Activated CD8-positive, alpha-beta memory T cell treated with anti-CD3 and anti-CD28 coated beads, Interleukin-2, amount 50 U/mL, for 1 hour (primary cell): Measurements from ENCODE around the gene POLR2H.
"Not testable (repeated sequence)": the region's sequence is repeated elsewhere in the genome, so short reads cannot be mapped to it uniquely, and the experiment has no call there.

Experiments
- DNase-seq: peaks from one replicate; pipeline ENCODE4 v3.0.0-alpha.2; 2020; ENCODE audit errors: extremely low read depth

POLR2H gene

DNA sequence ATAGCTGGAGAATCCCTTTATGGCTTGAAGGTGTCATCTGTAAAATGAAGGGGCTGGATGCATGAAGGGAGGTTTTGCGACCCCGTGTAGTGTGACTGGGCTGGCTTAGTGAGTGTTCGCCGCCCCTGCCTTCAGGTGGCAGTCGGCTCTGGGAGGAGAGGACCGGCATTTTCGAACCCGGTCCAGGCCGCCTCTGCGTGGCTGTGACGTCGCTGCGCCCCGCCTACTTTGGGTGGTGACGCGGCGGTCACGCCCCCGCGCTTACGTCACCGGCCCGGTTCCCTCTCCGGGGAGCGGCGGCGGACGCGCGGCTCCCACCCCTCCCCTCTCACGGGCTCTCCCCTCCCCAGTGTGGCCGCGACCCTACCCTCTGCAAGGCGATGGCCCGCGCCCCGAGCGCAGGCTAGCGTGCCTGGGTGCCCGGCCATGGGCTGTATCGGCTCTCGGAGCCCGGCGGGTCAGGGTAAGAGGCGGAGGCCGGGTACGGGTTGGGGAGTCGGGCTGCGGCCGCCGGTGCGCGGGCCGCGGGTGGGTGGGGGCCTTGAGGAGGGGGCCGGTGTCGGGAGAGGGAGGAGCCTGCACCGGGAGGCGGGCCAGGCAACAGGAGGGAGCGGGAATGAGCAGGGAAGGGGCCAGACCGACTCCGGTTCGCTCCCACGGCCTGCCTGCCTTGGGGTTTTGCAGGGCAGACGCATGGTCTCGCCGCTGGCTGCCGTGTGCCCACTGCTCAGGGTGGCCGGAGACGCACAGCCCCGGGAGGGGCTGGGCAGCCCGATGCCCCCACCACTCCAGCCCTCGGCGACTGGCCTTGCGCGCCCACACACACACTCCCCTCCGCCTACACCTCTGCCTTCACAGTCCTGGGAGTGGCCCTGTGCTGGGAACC, 25.6 kb upstream of the POLR2H start:
- peak; percentile 64 for DNase-seq

DNA sequence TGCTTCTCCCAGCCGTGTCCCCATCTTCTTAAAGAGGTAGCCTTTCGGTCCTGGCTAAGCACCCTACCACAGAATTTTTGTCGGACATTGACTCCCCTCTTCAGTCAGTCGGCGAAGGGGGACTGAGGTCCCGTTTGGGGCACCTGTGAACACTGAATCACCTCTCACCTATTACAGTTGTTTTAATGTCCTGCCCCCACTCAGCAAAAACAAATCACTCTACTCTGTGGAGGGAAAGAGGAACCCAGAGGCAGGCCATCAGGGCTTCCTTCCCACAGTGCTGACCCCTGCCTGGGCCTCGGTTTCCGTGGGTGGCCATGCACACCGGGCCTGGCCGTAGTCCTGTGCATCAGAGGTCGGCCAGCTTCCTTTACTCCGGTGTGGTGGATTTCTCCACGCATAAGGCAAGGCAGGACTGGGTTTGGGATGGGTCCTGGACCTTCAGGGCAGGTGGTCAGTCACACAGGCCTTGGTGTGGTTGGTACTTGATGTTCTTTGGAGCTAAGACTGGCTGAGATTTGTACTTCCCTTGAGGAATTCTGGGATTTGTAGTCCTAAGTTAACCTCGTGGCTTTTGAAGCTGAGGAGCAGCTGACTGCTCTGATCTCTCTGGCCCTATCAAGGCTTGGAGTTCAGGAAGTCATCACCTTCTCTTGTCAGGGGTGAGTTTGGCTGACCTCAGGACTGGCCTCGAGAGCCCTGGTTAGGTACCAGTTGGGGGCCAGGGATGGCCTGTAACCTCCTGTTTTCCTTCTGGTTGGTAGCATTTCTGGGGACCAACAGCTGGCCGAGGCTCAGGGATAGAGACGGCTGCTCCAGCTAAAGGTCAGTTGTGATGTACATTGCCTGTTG, 24.7 kb upstream of the POLR2H start:
- no peak for DNase-seq

DNA sequence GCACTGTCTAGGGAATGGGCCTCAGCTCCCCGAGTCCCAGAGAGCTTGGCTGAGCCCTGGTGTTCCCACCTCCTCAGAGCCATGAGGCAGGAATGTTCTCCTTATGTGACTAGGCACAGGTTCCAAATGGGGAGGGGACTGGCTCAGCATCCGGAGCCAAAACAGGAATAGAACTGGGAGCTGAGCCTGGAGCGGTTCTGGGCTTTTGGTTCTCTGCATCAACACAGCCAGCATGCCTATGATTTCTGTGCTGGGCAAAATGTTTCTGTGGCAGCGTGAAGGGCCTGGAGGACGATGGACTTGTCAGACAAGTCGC, 24.2 kb upstream of the POLR2H start, which contains the start of gene FAM131A:
TSS of gene FAM131A (plus strand) at position 202 of the 316 bp plus-strand sequence. CDS start at position 233, 31 bp downstream.
- DNase-seq = no peak

DNA sequence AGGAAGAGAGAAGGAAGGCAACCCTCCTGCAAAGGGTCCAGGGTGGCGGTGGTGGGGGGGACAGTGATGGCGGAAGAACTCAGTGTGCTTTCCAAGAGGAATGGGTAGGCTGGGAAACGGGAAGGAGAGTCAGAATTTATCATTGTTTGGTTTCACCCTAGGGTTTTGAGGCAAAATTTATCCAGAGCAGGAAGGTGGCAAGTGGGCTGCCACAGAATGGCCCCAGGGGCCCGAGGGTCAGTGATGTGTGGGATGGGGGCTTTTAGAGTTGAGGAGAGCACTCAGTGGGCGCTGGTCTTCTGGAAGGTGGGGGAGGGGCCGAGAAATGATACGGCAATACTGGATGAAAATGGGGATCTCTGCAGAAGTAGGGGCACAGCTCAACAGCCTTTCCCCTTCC, 23.5 kb upstream of the POLR2H start:
- no peak for DNase-seq

DNA sequence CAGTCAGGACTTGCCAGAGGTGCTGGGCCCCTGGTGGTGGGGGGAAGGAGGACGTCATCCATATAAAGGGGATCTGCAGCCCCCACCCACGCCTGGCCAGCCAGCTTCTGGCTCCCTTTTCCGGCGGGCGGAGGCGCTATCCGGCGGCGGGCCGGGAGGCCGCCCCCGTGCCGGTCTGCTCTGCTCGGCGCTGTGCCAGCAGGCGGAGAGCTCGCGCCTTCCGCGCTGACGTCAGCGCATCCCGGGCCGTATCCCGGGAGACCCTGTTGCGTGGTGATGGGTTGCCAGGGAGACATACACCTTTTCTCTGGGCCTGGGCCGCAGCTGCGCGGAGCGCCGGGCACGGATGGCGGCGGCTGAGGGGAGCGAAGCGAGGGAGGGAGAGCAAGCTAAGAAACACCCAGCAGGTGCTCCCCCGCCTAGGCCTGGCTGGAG, 23.0 kb upstream of the POLR2H start:
- DNase-seq = no peak

DNA sequence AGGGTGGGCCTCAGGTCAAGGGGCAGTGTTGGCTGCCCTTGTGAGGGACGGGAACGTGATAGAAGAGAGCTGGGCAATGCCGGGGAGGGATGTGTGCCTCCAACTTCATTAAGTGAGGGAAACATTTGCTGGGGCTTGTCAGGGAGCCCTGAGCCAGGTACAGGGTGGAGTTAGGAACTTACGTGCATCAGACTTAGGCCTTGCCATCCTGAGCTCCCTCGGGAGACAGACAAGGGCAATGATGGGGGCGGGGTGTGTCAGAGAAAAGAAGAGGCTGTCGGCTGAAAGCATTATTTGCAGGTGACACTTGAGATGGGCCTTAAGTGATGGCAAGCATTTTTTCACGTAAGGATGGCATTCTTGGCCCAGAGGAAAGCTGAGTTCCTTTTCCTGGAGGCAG, 22.5 kb upstream of the POLR2H start:
- no peak for DNase-seq

DNA sequence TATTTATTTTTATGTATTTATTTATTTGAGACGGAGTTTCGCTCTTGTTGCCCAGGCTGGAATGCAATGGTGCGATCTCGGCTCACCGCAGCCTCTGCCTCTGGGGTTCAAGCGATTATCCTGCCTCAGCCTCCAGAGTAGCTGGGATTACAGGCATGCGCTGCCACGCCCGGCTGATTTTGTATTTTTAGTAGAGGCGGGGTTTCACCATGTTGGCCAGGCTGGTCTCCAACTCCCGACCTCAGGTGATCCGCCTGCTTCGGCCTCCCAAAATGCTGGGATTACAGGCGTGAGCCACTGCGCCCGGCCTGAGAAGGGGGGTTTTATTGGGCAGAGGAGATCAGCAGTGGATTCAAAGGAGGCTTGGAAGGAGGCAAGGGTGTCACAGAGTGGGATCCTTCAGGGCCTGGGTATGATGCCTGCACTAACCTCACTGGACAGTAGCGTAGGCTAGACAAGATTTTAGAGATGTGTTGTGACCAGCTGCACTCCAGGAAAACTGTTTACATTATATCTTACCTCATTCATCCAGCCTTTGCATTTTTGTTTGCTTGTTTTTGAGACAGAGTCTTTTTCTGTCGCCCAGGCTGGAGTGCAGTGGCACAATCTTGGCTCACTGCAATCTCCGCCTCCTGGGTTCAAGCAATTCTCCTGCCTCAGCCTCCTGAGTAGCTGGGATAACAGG, 21.9 kb upstream of the POLR2H start:
- DNase-seq = not testable (repeated sequence)

DNA sequence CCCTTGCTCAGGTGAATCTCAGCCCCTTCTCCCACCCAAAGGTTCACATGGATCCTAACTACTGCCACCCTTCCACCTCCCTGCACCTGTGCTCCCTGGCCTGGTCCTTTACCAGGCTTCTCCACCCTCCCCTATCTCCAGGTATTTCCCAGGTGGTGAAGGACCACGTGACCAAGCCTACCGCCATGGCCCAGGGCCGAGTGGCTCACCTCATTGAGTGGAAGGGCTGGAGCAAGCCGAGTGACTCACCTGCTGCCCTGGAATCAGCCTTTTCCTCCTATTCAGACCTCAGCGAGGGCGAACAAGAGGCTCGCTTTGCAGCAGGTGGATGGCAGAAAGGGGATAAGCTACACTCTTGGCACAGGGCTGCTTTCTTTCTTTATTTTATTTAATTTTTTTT, 19.6 kb upstream of the POLR2H start:
- DNase-seq = no peak

DNA sequence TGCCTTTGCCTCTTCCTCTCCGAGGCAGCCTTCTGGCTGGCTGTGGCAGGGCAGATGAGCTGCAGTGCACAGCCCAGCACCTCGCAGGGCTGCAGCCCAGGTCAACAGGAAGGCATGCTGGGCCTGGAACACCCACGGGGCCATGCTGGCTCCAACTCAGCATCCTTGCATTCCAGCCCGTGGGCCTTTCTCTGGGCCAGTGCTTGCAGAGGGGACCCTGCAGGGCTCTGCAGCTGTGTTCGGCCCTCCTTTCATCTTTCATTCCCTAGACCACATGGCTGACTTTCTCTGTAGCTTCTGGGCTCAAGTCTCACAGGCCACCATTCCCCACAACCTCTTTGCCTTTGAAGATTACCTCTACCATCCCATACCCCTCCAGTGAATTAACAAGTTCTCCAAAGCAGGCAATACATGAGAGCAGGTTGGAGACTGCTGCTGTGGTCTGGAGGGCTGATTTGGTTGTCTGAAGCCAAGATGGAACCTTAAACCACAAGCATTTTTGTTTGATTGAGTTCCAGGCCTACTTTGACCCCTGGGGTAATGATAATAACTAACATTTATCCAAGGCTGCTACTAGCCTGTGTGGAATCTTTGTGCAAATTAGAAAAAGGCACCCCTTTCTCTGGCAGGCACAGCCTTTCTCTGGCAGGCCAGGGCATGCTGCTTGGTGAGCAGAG, 18.2 kb upstream of the POLR2H start:
- DNase-seq = no peak

DNA sequence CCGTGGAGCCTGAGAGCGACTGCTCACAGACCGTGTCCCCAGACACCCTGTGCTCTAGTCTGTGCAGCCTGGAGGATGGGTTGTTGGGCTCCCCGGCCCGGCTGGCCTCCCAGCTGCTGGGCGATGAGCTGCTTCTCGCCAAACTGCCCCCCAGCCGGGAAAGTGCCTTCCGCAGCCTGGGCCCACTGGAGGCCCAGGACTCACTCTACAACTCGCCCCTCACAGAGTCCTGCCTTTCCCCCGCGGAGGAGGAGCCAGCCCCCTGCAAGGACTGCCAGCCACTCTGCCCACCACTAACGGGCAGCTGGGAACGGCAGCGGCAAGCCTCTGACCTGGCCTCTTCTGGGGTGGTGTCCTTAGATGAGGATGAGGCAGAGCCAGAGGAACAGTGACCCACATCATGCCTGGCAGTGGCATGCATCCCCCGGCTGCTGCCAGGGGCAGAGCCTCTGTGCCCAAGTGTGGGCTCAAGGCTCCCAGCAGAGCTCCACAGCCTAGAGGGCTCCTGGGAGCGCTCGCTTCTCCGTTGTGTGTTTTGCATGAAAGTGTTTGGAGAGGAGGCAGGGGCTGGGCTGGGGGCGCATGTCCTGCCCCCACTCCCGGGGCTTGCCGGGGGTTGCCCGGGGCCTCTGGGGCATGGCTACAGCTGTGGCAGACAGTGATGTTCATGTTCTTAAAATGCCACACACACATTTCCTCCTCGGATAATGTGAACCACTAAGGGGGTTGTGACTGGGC, 16.8 kb upstream of the POLR2H start:
- no peak for DNase-seq

DNA sequence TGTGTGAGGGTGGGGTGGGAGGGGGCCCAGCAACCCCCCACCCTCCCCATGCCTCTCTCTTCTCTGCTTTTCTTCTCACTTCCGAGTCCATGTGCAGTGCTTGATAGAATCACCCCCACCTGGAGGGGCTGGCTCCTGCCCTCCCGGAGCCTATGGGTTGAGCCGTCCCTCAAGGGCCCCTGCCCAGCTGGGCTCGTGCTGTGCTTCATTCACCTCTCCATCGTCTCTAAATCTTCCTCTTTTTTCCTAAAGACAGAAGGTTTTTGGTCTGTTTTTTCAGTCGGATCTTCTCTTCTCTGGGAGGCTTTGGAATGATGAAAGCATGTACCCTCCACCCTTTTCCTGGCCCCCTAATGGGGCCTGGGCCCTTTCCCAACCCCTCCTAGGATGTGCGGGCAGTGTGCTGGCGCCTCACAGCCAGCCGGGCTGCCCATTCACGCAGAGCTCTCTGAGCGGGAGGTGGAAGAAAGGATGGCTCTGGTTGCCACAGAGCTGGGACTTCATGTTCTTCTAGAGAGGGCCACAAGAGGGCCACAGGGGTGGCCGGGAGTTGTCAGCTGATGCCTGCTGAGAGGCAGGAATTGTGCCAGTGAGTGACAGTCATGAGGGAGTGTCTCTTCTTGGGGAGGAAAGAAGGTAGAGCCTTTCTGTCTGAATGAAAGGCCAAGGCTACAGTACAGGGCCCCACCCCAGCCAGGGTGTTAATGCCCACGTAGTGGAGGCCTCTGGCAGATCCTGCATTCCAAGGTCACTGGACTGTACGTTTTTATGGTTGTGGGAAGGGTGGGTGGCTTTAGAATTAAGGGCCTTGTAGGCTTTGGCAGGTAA, 16.0 kb upstream of the POLR2H start:
- DNase-seq = no peak

DNA sequence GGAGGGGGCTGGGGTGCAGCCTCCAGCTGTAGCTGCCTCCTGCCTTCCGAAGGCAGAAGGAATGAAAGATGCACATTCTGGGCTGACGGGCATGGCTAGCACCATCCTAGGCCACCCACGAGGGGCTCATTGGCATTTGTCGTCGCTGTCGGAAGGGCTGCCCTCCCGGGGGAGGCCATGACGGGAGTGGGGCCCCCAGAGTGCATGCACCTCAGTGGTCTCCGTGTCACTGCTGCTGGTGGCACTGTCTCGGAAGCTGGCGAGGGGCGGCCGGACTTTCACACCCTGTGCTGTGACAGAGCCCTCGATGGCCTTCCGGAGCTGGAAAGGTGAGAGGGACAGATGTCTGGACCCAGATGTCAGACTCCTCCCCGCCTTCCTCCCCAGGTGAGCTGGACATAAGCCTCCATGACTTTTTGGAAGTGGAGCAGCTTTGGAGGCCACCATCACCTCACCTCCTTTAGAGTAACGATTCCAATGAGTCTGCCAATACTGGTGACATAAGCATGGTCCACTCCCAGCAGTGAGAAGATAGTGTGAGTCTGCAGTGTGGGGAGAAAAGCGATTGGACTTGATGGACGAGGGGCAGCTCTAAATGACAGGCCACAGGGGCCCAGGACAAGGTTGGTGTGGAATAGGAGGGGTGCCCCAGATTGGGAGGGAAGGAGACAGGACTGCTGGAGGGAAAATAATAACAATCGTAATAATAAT, 14.9 kb upstream of the POLR2H start:
- no peak for DNase-seq

DNA sequence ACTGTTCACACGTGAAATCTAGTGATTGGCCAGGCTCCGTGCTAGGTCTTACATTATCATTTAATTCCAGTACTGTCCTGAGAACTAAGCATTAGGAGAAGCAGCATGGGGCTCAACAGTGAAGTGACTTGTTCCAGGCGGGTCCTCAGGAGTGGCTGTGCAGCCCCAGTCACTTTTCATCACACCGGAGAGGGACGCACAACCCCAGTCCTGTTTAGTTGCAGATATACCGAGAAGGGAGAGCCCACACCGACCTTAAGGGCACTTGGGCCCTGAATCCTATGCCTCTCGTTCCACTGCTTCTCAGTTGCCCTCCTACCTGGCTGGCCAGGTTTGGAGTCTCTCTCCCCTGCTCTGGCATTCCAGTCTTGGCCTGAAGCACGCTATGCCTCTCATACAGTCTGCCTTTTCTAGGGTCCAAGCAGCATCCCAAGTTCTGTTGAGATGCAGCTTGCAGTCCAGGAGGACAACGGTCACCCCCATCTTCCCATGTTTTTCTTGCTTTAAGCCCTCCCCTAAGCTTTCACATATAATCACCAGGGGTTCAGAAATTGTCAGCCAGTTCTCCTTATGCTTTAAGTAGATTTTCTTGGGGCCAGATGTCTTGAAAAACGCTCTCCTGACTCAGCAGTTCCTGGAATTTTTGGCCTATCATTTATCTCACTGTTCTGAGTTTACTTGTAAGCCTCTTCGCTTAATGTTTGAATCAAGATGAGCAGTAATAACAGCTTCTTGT, 14.0 kb upstream of the POLR2H start:
- DNase-seq = no peak

DNA sequence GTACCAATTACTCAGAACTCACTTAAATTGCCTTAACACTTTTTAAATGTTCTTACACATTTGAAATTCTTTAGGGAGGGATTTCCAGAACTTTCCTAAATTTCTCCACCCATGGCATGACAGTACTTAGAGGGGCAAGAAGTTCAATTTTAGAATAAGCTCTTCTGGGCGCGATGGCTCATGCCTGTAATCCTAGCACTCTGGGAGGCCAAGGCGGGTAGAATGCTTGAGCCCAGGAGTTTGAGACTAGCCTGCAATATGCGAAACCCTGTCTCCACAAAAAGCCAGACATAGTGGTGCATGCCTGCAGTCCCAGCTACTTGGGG, 13.5 kb upstream of the POLR2H start:
- DNase-seq = no peak

DNA sequence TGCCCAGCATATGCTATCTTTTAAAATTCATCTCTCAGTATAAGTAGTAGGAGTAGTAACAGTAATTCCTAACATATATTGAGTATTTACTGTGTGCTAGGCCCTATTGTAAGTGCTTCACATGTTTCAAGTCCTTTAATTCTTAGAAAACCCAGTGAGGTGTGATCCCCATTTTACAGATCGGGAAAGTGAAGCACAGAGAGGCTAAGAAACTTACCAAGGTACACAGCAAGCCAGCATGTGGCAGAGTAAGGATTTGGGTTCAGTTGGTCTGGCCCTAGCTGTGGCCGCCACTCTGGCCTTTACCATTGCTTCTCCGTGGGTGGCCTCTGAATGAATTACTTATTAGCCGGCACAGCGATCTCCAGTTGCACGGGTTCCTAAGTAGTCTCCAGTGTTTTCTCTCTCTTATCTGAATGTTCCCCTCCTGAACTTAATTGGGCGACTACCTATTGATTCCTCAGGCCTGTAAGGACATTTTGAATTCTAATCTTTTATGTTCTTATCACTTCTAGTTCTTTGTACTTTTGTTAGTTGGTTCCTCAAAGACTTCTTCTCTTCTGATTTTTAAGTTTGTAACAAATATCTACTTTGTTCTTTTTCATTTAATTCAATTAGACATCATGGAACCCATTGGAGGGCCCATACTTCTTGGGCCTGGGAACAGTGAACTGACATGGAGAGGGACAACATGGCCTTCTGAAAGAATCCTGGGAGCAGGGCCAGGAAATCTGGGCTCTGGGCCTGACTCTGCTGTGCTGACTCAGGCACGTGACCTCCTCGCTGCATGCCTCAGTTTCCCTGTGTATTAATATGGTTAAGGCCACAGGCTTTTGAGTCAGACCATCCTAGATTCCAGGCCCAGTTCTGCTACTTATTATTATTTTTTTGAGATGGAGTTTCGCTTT, 11.7 kb upstream of the POLR2H start:
- DNase-seq = no peak

DNA sequence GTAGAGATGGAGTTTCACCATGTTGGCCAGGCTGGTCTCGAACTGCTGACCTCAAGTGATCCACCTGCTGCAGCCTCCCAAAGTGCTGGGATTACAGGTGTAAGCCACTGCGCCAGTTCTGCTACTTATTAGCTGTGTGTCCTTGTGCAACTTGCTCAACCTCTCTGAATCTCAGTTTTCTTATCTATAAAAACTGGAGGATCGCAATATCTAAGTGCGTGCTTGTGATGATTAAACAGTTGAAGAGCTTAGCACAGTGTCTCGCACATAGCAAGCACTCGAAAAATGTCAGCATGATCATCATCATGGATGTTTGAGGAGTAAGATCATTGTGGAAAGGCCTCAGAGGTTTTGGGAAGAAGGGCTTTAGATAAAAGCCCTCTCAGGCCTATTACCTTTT, 10.9 kb upstream of the POLR2H start:
- no peak for DNase-seq

DNA sequence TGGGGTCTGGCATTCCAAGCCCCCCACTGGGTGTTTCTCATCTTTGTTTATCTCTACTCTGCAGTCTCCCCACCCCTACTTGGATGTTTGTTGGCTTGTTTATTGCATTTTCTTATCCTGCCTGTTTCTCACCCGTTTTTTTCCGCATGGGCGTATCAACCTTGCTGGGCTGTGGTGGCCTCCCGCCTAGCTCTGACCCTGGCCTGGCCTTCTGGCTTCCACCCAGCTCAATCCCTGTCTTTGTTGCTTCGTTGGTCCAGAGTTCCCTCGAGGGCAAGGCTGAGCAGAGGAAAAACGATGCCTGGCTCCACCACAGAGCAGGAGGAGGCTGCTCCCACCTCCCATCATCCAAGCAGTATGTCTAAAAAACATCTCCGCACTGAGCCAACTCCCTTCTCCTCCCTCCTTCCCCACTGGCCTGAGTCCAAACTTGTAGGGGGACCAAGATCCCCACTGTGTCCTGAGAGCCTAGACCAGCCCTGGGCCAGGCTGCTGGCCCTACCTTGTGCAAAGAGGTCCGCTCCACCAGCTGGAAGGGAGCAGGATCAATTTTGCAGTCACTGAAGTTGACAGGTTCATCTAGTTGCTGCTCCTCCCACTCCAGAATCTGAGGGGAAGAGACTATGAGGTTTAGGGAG, 9.9 kb upstream of the POLR2H start:
- no peak for DNase-seq
